Ammon's horn (tissue), 1 donor: ENCODE results near the gene TM6SF1.
"Not testable (repeated sequence)": the region's sequence is repeated elsewhere in the genome, so short reads cannot be mapped to it uniquely, and the experiment has no call there.

Experiments
- DNase-seq: peaks from one replicate; pipeline ENCODE4 v3.0.0-alpha.2; 2016; ENCODE audit warnings: low spot score

TM6SF1 gene

GRCh38 chr15:83115831-83116565 is 8.6 kb downstream of the TM6SF1 start:
- no peak for DNase-seq

- no peak for DNase-seq
Observed at GRCh38 chr15:83118291-83118827, 10.9 kb downstream of the TM6SF1 start.

- no peak for DNase-seq
Observed at GRCh38 chr15:83118968-83119367, 11.5 kb downstream of the TM6SF1 start.

GRCh38 chr15:83119968-83120581 is 12.6 kb downstream of the TM6SF1 start:
- DNase-seq, result no peak

GRCh38 chr15:83123529-83123928 is 16.1 kb downstream of the TM6SF1 start:
- DNase-seq, result no peak

GRCh38 chr15:83127547-83128150 is 20.2 kb downstream of the TM6SF1 start:
- no peak for DNase-seq

- DNase-seq, result no peak
Observed at GRCh38 chr15:83129791-83130190, 22.3 kb downstream of the TM6SF1 start.

GRCh38 chr15:83132861-83133523 is 25.5 kb downstream of the TM6SF1 start:
- DNase-seq, result no peak

GRCh38 chr15:83142151-83142550 is 34.7 kb downstream of the TM6SF1 start:
- not testable (repeated sequence) for DNase-seq

GRCh38 chr15:83144771-83145170 is 37.3 kb downstream of the TM6SF1 start:
- no peak for DNase-seq

GRCh38 chr15:83153288-83153687 is 45.8 kb downstream of the TM6SF1 start:
- no peak for DNase-seq

- DNase-seq, result no peak
Observed at GRCh38 chr15:83155942-83156341, 48.5 kb downstream of the TM6SF1 start.

- no peak for DNase-seq
Observed at GRCh38 chr15:83158393-83158792, 50.9 kb downstream of the TM6SF1 start.

- no peak for DNase-seq
Observed at GRCh38 chr15:83160741-83161140, 53.3 kb downstream of the TM6SF1 start.

- DNase-seq, result no peak
Observed at GRCh38 chr15:83163032-83163431, 55.6 kb downstream of the TM6SF1 start.

GRCh38 chr15:83164111-83164770 is 56.8 kb downstream of the TM6SF1 start:
- no peak for DNase-seq

GRCh38 chr15:83164771-83165404 is 57.4 kb downstream of the TM6SF1 start:
- no peak for DNase-seq

- no peak for DNase-seq
Observed at GRCh38 chr15:83166218-83166617, 58.8 kb downstream of the TM6SF1 start.

- DNase-seq, result no peak
Observed at GRCh38 chr15:83166830-83167229, 59.4 kb downstream of the TM6SF1 start.

- DNase-seq, result not testable (repeated sequence)
Observed at GRCh38 chr15:83169576-83169975, 62.1 kb downstream of the TM6SF1 start.

GRCh38 chr15:83170474-83171165 is 63.2 kb downstream of the TM6SF1 start:
- DNase-seq, result no peak
